Panc1 (cell line): ENCODE measurements around the gene TJP1. TPM values are rescaled to one million over a fixed set of nuclear protein-coding genes. Genes with fewer than 3 reads are reported as not detected.

ENCODE experiments used
- ATAC-seq: fragments of 200-7000 bp; cut with Tn5 transposase; 2 replicates; pipeline ENCODE4 v1.9.1; 2020; ENCODE audit warnings: mild to moderate bottlenecking, moderate library complexity
- BruUV-seq: library from RNA; stranded (reverse); fragments of 400-500 nt; replicated peaks from 2 replicates; lab custom pipeline; 2021; lab: Mats Ljungman, UMichigan
- CTCF ChIA-PET: fragments of 300-600 bp; sonication (Branson Sonifier 250); formaldehyde crosslinking; loops from one replicate; lab custom pipeline; 2022; ENCODE audit warnings: antibody characterized with exemption; lab: Charles Lee
- POLR2A ChIA-PET: fragments of 300-600 bp; sonication (Branson Sonifier 250); formaldehyde crosslinking; loops from one replicate; lab custom pipeline; 2022; ENCODE audit warnings: antibody characterized with exemption; lab: Charles Lee
- DNase-seq: peaks from one replicate; pipeline ENCODE4 v3.0.0-alpha.2; 2010; ENCODE audit warnings: low read depth, low spot score
- H3K27ac ChIP-seq: 2 replicates; pipeline ENCODE4 v1.5.1; 2011; ENCODE audit warnings: mild to moderate bottlenecking, low read length, inconsistent platforms
- H3K27me3 ChIP-seq: fragments of 200-500 bp; sonication (Bioruptor generic); 2 replicates; pipeline ENCODE4 v1.6.0; 2014; ENCODE audit warnings: low read length, inconsistent platforms; ENCODE audit not compliant: control insufficient read depth, insufficient read depth
- H3K36me3 ChIP-seq: fragments of 200-500 bp; sonication (Bioruptor generic); 2 replicates; pipeline ENCODE4 v1.5.1; 2014; ENCODE audit warnings: inconsistent platforms, mild to moderate bottlenecking, low read length, moderate library complexity; ENCODE audit not compliant: control insufficient read depth, insufficient read depth
- H3K4me1 ChIP-seq: 2 replicates; pipeline ENCODE4 v1.5.1; 2011; ENCODE audit warnings: inconsistent platforms, mild to moderate bottlenecking, low read length, moderate library complexity; ENCODE audit not compliant: control insufficient read depth, insufficient read depth
- H3K4me3 ChIP-seq, 2 experiments: 2 replicates each; pipeline ENCODE4 v1.5.1; 2011 to 2012; ENCODE audit warnings: low read depth in 2 of 2, low read length in 2 of 2, mild to moderate bottlenecking in 2 of 2, inconsistent platforms in 1 of 2, moderate library complexity in 1 of 2
- H3K9me3 ChIP-seq: fragments of 200-500 bp; sonication (Bioruptor generic); 2 replicates; pipeline ENCODE4 v1.5.1; 2014; ENCODE audit warnings: low read depth, mild to moderate bottlenecking, inconsistent platforms, low read length, moderate library complexity; ENCODE audit not compliant: control insufficient read depth, insufficient read depth
- CTCF ChIP-seq: fragments of 450-650 bp; IDR thresholded peaks from 2 replicates; pipeline ENCODE4 v1.5.1; 2017; ENCODE audit warnings: mild to moderate bottlenecking
- POLR2AphosphoS5 ChIP-seq: IDR thresholded peaks from 2 replicates; pipeline ENCODE4 v1.6.1; 2012; ENCODE audit warnings: mild to moderate bottlenecking, low read depth, low read length, moderate library complexity
- REST ChIP-seq, 2 experiments: IDR thresholded peaks; 2 replicates each; pipeline ENCODE4 v1.6.1; 2011 to 2012; ENCODE audit warnings: low read depth in 2 of 2, control low read depth in 1 of 2, low read length in 1 of 2, mild to moderate bottlenecking in 1 of 2, moderate library complexity in 1 of 2; ENCODE audit not compliant: insufficient read depth in 1 of 2
- SIN3A ChIP-seq: IDR thresholded peaks from 2 replicates; pipeline ENCODE4 v1.6.1; 2012; ENCODE audit warnings: low read depth, mild to moderate bottlenecking, low read length, moderate library complexity, borderline replicate concordance; ENCODE audit not compliant: insufficient read depth
- TCF7L2 ChIP-seq: IDR thresholded peaks from 2 replicates; pipeline ENCODE4 v1.6.1; 2011; ENCODE audit warnings: mild to moderate bottlenecking, low read depth, low read length, inconsistent platforms
- in situ Hi-C: cut with HindIII; loops from 2 replicates; pipeline ENCODE4 v1.10.0; 2016; ENCODE audit warnings: low sequenced_read_pairs, low pct_unique_long_range_greater_than_20kb
- intact Hi-C: fragments of 100-400 bp; cut with micrococcal nuclease; formaldehyde crosslinking; loops from one replicate; pipeline ENCODE4 v1.10.0; 2022; ENCODE audit not compliant: unreplicated experiment
- total RNA-seq: library from RNA; stranded (reverse); gene quantifications from one replicate; pipeline ENCODE4 v1.2.1, GENCODE V29; 2021; ENCODE audit not compliant: unreplicated experiment

The TJP1 gene
- total RNA-seq, 1 experiment from 2014 or later, result 79.1 TPM

GRCh38 chr15:29774900-29775299, 47.4 kb downstream of the TJP1 start:
- ATAC-seq (no peak), DNase-seq (peak; percentile 10)
- POLR2A ChIA-PET, result no interaction called here
- H3K9me3 ChIP-seq, result no peaks in the 10 kb centered on the region
- no peak for TF ChIP-seq REST (IDR thresholded peaks at IDR 0.05; ENCODE audit: insufficient read depth in 1 of 2, low read depth in 2 of 2, low read length in 1 of 2)
- TF ChIP-seq TCF7L2, result no peak
- no peak for TF ChIP-seq CTCF
- no peak for TF ChIP-seq POLR2AphosphoS5
- no peak for TF ChIP-seq SIN3A
- H3K4me3 ChIP-seq, result no peak overlapping the region
- H3K27me3 ChIP-seq, result no peaks in the 10 kb centered on the region
- H3K4me1 ChIP-seq, result no peaks in the 10 kb centered on the region; the same call in 1 of the 2 replicates
- no peaks in the 10 kb centered on the region; the same call in 1 of the 2 replicates for H3K36me3 ChIP-seq
- in situ Hi-C loops, result no loop called here
- BruUV-seq, result no TSS peak
- intact Hi-C loops, result loop anchor here (5.0 kb wide), 2 partner anchors 37 to 52 kb away; no protein-coding TSS in a partner anchor
- CTCF ChIA-PET, result no interaction called here
- H3K27ac ChIP-seq, result no peak overlapping the region; the same call in 1 of the 2 replicates

GRCh38 chr15:29773816-29774215, 48.5 kb downstream of the TJP1 start:
- DNase-seq (no peak), ATAC-seq (no peak)
- Histone ChIP-seq H3K9me3 (no peaks in the 10 kb centered on the region), H3K27me3 (no peaks in the 10 kb centered on the region), H3K4me3 (no peak overlapping the region), H3K36me3 (no peaks in the 10 kb centered on the region; the same call in 1 of the 2 replicates), H3K27ac (no peak overlapping the region), H3K4me1 (no peaks in the 10 kb centered on the region; the same call in 1 of the 2 replicates)
- in situ Hi-C loops, result no loop called here
- ChIA-PET POLR2A (no interaction called here), CTCF (no interaction called here)
- TF ChIP-seq TCF7L2 (no peak), CTCF (no peak), SIN3A (no peak), POLR2AphosphoS5 (no peak), REST (IDR thresholded peaks at IDR 0.05; ENCODE audit: insufficient read depth in 1 of 2, low read depth in 2 of 2, low read length in 1 of 2) (no peak)
- intact Hi-C loops, result no loop called here
- no TSS peak for BruUV-seq
